ENCODE results near the gene GNB2. TPM values are rescaled to one million over a fixed set of nuclear protein-coding genes. Genes with fewer than 3 reads are reported as not detected.

GNB2 gene
- total and polyA plus RNA-seq, 2 of the 13 experiments (the other 11 are each of a cell fraction or from before 2014, with no cell fraction given), result 48.3 to 67.1 TPM

DNA sequence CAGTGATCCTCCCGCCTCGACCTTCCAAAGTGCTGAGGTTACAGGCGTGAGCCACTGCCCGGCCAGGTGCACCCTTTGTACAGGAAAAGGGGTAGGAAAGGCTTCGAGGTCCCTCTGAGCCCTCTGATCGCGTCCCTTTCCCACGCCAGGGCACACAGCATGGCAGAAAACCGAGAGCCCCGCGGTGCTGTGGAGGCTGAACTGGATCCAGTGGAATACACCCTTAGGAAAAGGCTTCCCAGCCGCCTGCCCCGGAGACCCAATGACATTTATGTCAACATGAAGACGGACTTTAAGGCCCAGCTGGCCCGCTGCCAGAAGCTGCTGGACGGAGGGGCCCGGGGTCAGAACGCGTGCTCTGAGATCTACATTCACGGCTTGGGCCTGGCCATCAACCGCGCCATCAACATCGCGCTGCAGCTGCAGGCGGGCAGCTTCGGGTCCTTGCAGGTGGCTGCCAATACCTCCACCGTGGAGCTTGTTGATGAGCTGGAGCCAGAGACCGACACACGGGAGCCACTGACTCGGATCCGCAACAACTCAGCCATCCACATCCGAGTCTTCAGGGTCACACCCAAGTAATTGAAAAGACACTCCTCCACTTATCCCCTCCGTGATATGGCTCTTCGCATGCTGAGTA is 33.3 kb downstream of the GNB2 start (continued):
- TF ChIP-seq, protein P1, sequence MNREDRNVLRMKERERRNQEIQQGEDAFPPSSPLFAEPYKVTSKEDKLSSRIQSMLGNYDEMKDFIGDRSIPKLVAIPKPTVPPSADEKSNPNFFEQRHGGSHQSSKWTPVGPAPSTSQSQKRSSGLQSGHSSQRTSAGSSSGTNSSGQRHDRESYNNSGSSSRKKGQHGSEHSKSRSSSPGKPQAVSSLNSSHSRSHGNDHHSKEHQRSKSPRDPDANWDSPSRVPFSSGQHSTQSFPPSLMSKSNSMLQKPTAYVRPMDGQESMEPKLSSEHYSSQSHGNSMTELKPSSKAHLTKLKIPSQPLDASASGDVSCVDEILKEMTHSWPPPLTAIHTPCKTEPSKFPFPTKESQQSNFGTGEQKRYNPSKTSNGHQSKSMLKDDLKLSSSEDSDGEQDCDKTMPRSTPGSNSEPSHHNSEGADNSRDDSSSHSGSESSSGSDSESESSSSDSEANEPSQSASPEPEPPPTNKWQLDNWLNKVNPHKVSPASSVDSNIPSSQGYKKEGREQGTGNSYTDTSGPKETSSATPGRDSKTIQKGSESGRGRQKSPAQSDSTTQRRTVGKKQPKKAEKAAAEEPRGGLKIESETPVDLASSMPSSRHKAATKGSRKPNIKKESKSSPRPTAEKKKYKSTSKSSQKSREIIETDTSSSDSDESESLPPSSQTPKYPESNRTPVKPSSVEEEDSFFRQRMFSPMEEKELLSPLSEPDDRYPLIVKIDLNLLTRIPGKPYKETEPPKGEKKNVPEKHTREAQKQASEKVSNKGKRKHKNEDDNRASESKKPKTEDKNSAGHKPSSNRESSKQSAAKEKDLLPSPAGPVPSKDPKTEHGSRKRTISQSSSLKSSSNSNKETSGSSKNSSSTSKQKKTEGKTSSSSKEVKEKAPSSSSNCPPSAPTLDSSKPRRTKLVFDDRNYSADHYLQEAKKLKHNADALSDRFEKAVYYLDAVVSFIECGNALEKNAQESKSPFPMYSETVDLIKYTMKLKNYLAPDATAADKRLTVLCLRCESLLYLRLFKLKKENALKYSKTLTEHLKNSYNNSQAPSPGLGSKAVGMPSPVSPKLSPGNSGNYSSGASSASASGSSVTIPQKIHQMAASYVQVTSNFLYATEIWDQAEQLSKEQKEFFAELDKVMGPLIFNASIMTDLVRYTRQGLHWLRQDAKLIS (CRISPR knock-in tag; IDR thresholded peaks at IDR 0.05), result no peak
- TF ChIP-seq ISL2 (CRISPR knock-in tag; IDR thresholded peaks at IDR 0.05) (no peak), PLRG1 (conservative IDR thresholded peaks at IDR 0.05) (no peak), ZNF331 (CRISPR knock-in tag; IDR thresholded peaks at IDR 0.05) (0 out of 2 replicates have a peak, but pooled peaks have one; percentile 10), MAFK (conservative IDR thresholded peaks at IDR 0.05 in 1 of 2, IDR thresholded peaks at IDR 0.05 in 1 of 2; ENCODE audit: low read length in 2 of 2) (no peak), CENPT (CRISPR knock-in tag; IDR thresholded peaks at IDR 0.05; ENCODE audit: low read depth) (no peak), ZNF343 (CRISPR knock-in tag; IDR thresholded peaks at IDR 0.05) (no peak), RORA (CRISPR knock-in tag; IDR thresholded peaks at IDR 0.05) (no peak), POGK (CRISPR knock-in tag; conservative IDR thresholded peaks at IDR 0.05) (no peak), SMAD9 (CRISPR knock-in tag; IDR thresholded peaks at IDR 0.05) (no peak), DR1 (CRISPR knock-in tag; IDR thresholded peaks at IDR 0.05) (no peak), MAFF (IDR thresholded peaks at IDR 0.05; ENCODE audit: low read depth, low read length) (no peak), SALL2 (CRISPR knock-in tag; IDR thresholded peaks at IDR 0.05) (no peak)
- TF ChIP-seq, protein P2, sequence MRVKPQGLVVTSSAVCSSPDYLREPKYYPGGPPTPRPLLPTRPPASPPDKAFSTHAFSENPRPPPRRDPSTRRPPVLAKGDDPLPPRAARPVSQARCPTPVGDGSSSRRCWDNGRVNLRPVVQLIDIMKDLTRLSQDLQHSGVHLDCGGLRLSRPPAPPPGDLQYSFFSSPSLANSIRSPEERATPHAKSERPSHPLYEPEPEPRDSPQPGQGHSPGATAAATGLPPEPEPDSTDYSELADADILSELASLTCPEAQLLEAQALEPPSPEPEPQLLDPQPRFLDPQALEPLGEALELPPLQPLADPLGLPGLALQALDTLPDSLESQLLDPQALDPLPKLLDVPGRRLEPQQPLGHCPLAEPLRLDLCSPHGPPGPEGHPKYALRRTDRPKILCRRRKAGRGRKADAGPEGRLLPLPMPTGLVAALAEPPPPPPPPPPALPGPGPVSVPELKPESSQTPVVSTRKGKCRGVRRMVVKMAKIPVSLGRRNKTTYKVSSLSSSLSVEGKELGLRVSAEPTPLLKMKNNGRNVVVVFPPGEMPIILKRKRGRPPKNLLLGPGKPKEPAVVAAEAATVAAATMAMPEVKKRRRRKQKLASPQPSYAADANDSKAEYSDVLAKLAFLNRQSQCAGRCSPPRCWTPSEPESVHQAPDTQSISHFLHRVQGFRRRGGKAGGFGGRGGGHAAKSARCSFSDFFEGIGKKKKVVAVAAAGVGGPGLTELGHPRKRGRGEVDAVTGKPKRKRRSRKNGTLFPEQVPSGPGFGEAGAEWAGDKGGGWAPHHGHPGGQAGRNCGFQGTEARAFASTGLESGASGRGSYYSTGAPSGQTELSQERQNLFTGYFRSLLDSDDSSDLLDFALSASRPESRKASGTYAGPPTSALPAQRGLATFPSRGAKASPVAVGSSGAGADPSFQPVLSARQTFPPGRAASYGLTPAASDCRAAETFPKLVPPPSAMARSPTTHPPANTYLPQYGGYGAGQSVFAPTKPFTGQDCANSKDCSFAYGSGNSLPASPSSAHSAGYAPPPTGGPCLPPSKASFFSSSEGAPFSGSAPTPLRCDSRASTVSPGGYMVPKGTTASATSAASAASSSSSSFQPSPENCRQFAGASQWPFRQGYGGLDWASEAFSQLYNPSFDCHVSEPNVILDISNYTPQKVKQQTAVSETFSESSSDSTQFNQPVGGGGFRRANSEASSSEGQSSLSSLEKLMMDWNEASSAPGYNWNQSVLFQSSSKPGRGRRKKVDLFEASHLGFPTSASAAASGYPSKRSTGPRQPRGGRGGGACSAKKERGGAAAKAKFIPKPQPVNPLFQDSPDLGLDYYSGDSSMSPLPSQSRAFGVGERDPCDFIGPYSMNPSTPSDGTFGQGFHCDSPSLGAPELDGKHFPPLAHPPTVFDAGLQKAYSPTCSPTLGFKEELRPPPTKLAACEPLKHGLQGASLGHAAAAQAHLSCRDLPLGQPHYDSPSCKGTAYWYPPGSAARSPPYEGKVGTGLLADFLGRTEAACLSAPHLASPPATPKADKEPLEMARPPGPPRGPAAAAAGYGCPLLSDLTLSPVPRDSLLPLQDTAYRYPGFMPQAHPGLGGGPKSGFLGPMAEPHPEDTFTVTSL (CRISPR knock-in tag; IDR thresholded peaks at IDR 0.05; ENCODE audit: borderline replicate concordance), result 0 out of 2 replicates have a peak, but pooled peaks have one; percentile 23
- TF ChIP-seq, protein P3, sequence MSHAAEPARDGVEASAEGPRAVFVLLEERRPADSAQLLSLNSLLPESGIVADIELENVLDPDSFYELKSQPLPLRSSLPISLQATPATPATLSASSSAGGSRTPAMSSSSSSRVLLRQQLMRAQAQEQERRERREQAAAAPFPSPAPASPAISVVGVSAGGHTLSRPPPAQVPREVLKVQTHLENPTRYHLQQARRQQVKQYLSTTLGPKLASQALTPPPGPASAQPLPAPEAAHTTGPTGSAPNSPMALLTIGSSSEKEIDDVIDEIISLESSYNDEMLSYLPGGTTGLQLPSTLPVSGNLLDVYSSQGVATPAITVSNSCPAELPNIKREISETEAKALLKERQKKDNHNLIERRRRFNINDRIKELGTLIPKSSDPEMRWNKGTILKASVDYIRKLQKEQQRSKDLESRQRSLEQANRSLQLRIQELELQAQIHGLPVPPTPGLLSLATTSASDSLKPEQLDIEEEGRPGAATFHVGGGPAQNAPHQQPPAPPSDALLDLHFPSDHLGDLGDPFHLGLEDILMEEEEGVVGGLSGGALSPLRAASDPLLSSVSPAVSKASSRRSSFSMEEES (CRISPR knock-in tag; IDR thresholded peaks at IDR 0.05), result 0 out of 2 replicates have a peak, but pooled peaks have one; percentile 14
